GM18498 (cell line): ENCODE results near the gene PUM1.
"Not testable (repeated sequence)": the region's sequence is repeated elsewhere in the genome, so short reads cannot be mapped to it uniquely, and the experiment has no call there.

Source experiments
- ATAC-seq: cut with Tn5 transposase; IDR thresholded peaks from one replicate; pipeline ENCODE4 v1.9.1; 2021; ENCODE audit warnings: mild to moderate bottlenecking, moderate library complexity; ENCODE audit not compliant: unreplicated experiment

PUM1 gene

DNA sequence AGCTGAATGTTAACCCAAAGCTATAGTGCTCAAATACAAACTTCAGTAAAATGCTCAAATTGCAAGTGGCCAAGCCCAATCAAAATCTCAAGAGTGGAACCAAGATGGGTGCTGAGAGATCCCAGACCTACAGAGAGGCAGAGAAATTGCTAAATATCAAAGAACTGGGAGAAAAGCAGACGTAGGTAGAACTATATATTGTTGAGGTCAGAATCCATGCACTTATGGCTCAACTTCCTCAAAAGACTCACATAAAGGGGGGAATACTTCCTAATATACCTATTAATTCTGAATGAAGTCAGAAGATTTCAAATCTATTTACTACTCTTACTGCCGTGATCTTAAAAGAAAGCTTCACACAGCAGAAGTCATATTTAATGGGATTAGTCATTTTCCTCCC lies 65.2 kb downstream of the PUM1 start:
- no peak for ATAC-seq

DNA sequence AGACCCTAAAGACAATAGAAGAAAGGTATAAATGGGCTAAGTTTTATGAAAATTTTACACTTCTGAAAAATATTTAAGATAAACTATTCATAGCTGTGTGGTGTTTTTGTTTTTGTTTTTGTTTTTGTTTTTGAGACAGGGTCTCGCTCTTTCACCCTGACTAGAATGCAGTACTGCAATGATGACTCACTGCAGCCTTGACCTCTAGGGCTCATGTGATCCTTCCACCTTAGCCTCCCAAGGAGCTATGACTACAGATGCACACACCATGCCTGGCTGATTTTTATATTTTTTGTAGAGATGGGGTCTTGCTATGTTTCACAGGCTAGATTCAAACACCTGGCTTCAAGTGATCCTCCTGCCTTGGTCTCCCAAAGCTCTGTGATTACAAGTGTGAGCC lies 66.6 kb downstream of the PUM1 start:
- ATAC-seq, result no peak

DNA sequence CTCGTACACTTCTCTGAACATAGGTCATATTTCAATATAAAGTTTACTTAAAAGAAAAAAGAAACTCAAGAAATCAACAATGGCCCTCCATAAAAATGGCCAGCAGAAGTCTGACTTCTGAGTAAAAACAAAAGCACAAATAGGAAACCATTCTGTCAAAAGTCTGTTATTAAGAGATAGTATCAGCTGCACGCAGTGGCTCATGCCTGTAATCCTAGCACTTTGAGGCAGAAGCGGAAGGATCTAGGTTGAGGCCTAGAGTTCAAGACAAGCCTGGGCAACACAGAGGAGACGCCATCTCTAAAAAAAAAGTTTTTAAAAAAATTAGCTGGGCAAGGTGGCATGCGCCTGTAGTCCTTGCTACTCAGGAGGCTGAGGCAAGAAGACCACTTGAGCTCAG lies 67.3 kb downstream of the PUM1 start:
- ATAC-seq, result no peak

DNA sequence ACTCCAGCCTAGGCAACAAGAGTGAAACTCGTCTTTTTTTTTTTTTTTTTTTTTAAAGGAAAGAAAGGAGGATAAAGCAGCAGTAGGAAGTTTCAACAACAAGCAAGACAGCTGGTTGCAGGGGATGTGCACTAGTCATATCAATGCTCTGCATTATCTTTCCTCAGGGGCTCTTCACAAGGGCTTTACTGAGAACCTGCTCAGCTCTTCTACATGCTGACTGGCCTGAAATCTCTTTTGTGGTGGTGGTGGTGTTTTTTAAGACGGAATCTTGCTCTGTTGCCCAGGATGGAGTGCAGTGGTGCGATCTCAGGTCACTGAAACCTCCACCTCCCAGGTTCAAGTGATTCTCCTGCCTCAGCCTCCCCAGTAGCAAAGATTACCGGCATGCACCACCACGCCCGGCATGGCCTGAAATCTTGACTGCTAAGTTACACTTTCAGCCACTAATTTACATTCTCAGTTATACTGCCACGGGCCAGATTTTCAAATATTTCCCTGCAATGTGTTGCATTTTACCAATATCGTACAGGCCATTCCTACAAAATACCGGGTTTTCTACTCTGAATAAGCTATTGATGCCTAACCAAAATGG lies 68.0 kb downstream of the PUM1 start:
- no peak for ATAC-seq

DNA sequence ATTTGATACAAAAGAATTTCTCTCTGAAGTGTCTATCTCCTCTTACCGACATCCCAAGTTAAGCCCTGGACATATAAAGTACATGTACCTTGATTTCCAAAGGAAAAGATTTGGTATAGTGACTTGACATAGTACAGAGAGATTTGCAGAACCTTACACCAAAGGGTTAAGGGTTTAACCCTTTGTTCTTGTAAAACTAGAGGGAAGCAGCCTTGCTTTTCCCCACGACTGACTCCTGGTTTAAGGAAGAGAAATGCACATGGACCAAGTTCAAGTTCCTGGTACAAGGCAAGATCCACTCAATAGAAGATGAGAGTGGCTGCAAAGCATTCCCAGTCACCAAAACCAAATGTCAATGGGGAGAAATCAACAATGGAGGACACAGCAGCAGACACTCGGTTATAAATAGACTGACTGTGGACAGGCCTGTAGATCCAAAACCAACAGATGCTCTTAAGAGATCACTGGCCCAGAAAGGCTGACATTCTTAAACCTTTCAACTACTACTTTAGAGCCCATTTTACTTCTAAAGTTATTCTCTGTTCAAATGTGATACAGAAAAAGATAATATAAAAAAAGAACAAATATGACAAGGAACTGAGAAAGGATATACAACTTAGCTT lies 69.4 kb downstream of the PUM1 start:
- ATAC-seq, result no peak

DNA sequence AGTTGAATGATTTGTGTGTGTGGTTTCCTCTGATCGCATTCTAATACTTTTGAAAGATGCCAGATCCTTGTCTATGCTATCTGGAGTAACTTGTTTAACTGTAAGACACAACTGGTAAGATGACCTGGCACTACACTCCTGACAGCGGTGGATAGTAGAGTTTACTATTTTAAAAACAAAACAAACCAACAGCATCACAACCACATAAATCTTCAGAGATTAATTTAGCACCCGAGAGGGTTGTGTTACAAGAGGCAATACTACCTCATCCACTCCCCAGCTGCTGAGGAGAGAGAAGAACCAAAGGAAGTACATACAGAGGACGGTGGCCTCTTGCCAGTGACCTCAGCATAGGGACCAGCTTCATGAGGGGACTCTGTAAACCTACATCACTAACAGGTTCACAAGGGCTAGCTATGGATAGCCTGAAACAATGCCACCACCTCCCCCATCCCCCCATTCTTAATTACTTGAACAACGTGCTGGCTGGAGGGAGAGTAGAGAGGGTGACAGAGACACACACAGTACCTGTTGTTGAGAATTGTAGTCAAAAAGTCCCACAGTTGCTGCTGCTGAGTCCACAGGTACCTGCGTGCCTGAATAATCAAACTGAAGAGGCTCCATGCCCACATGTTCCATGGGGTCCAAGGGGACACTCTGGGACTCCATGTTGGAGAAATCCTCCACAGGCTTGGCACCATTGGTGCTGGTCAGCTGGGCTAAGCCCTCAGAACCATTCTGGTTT lies 73.5 kb downstream of the PUM1 start:
- no peak for ATAC-seq

DNA sequence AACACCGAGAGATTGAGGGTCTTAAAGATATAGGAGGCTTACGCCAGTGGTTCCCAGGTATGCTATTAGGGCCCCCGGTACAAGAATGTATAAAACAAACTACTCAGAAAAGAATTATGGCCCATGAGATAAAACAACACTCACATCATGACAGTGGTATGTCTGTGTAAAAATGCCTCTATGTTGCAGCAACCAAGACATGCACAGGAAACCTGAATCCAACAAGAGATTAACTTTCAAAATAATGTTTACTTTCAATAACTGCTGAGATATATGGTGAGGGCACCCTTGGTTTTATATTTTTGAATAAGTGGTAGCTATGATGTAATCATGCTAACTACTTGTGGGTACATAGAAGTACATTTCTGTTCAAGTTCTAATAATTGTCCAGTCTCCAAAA lies 74.9 kb downstream of the PUM1 start:
- ATAC-seq, result no peak

DNA sequence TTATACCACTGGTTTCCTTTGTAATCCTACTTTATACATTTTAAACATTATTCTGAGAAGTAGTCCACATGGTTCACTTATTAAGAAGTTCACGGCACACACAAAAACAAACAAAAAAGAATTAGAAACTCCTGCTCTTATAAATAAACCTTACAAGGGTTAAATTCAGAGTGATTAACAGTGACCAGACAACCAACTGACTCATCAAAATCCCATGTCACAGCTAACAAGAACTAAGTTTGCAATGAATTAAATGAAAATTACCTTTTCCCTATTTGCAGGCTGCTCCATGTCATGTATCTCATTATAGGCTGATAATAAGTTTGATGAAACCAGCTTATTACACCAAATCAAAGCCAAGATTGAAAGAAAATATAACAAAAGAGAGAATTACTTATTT lies 77.5 kb downstream of the PUM1 start:
- no peak for ATAC-seq

DNA sequence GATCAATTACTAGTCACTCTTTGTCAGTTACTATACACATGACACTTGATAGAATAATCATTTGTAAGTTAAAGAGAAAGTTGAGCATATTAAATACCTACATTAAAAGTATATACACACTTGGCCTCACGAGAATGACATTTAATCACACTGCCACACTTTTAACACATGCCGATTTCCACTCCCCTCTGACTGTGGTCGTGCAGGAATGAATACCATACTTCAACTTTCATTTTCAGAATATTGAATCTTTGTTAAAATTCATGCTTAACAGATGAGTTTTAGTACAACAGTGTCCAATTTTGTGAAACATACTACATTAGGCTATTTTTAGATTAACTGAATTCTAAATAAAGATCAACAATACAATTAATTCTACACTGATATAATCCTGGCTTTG lies 78.8 kb downstream of the PUM1 start:
- no peak for ATAC-seq

DNA sequence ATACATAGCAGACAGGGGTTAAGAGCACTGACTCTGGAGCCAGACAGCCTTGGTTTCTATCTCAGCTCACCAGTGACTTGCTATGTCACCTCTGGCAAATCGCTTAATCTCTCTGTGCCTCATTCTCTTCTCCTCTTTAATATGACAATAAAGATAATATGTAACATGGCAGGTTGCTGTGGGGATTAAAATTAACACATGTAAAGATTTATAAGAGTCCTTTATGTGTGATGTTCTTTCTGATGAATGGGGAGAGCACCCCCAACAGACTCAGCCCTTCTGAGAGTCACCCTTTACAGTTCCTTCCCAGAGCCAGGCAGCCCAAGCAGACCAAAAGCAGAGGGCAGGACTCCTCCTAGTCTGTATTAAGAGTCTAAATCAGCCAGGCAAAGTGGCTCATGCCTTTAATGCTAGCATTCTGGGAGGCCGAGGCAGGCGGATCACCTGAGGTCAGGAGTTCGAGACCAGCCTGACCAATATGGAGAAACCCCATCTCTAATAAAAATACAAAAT lies 80.5 kb downstream of the PUM1 start:
- ATAC-seq, result no peak

GRCh38 chr1:30984165-30984889 lies 81.2 kb downstream of the PUM1 start:
- ATAC-seq, result no peak

GRCh38 chr1:30982937-30983336 lies 82.6 kb downstream of the PUM1 start:
- no peak for ATAC-seq

- no peak for ATAC-seq
These were observed 83.1 kb downstream of the PUM1 start for GRCh38 chr1:30982431-30982830.

DNA sequence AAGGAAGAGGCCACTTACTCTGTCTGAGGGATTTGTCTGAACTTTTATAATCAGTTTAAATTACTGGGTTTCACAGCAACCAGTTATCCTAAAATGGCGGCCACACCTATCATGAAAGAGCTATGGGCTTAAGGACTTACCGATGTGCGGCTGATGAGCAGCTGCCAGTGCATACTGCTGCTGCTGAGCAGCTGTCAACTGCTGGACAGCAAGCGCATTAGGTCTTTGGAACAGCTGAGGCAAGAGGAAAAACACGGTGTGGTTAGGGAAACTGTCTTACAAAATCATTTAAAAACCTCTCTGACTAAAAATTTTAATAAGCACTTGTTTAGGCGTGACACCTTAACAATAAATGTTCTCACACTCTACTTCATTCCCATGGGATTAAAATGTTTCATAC lies 84.3 kb downstream of the PUM1 start:
- ATAC-seq, result no peak

GRCh38 chr1:30977511-30977910 lies 88.0 kb downstream of the PUM1 start:
- no peak for ATAC-seq

- no peak for ATAC-seq
These were observed 88.4 kb downstream of the PUM1 start for GRCh38 chr1:30977105-30977504.

DNA sequence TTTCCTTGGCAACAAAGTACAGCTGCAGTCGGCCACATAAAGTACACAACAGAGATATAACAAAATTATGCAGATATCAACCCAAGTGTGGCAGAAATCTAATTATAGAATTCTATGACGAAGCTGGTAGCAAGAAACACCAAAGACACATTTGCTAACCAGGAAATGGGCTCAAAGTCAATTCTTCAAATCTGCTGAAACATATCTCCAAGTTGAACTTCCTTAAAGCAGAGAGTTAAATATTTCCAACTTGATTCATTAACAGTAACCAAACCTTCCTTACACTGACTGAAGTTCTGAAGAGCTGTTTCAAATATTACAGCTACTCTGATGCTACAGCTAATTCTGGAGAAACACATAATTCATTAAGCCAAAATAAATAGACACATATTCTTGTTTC lies 89.4 kb downstream of the PUM1 start:
- no peak for ATAC-seq

- no peak for ATAC-seq
These were observed 90.3 kb downstream of the PUM1 start for GRCh38 chr1:30975217-30975616.

DNA sequence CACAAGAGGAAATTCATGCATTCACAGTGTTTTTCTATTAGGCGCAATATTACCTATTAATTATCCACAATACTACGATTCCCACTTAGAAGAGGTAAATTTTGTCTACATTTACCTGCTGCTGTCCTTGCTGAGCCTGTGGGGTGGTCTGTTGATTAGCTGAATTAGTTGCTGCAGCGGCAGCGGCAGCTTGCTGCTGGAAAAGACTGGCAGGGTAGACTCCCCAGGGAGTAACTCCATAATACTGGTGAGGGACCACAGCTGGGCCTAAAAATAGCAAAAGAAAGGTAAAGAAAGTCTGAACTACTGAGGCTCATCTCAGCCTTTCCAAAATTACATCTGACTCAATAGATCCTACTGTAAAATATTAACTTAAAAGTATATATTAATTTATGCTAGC lies 91.0 kb downstream of the PUM1 start:
- no peak for ATAC-seq

DNA sequence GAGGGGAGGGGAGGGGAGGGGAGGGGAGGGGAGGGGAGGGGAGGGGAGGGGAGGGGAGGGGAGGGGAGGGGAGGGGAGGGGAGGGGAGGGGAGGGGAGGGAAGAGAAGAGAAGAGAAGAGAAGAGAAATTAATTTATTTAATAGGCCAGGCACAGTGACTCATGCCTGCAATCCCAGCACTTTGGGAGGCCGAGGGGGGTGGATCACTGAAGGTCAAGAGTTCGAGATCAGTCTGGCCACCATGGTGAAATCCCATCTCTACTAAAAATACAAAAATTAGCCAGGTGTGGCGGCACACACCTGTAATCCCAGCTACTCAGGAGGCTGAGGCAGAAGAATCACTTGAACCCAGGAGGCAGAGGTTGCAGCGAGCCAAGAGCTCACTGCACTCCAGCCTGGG lies 93.2 kb downstream of the PUM1 start:
- ATAC-seq, result not testable (repeated sequence)

GRCh38 chr1:30971496-30971895 lies 94.0 kb downstream of the PUM1 start:
- no peak for ATAC-seq

GRCh38 chr1:30969903-30970302 lies 95.6 kb downstream of the PUM1 start:
- no peak for ATAC-seq
